GM11168 (cell line): ENCODE data around the gene CLRN1.

ENCODE experiments used
- in situ Hi-C: fragments of 300-500 bp; cut with MboI; formaldehyde crosslinking; loops from one replicate; pipeline ENCODE4 v1.12.0; 2022; ENCODE audit warnings: low sequenced_read_pairs; ENCODE audit not compliant: unreplicated experiment

Gene CLRN1

DNA sequence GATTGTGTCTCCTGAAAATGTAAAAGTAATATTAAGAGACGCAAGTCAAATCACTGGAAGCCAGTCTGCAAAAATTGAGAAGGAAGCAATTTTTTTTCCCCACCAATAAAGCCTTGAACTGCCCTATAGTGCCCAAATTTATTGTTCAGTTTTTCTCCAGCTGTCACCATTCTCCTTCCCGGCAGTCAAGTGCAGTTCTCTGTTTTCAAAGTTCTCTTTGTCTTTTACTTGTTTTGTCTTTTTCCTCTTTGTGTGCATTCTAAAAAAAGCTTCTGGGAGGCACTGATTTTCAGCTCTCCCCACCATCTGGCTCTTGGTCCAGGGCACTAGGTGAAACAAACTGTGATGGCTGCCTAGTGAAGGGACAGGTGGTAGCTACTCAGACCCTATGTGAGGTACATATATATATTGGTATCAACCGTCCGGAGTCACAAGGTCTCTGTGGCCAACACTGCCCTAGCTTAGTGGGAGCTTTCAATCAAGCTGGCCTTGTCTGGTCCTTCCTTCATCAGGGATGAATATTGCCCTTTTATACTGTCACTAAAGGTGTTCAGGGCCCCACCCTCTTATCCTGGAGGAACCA lies 6.1 kb upstream of the CLRN1 start:
- in situ Hi-C loops = no loop called here

DNA sequence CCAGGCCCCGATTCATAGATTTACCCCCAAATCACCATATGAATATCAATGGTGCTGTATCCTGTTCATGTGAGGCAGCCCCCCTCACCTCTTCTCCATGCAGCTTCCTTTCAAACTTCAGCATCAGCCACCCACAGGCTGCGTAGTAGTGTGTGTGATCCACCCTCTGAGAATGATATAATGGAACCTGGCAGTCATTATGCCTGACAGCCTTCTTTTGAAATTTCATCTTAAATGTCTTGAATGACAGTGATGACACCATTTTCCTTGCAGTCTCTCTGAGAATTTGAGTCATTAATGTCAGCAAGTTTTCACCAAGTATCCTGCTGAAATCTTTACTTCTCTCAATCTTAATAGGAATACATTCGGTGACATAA lies 3.5 kb upstream of the CLRN1 start:
- in situ Hi-C loops = no loop called here

DNA sequence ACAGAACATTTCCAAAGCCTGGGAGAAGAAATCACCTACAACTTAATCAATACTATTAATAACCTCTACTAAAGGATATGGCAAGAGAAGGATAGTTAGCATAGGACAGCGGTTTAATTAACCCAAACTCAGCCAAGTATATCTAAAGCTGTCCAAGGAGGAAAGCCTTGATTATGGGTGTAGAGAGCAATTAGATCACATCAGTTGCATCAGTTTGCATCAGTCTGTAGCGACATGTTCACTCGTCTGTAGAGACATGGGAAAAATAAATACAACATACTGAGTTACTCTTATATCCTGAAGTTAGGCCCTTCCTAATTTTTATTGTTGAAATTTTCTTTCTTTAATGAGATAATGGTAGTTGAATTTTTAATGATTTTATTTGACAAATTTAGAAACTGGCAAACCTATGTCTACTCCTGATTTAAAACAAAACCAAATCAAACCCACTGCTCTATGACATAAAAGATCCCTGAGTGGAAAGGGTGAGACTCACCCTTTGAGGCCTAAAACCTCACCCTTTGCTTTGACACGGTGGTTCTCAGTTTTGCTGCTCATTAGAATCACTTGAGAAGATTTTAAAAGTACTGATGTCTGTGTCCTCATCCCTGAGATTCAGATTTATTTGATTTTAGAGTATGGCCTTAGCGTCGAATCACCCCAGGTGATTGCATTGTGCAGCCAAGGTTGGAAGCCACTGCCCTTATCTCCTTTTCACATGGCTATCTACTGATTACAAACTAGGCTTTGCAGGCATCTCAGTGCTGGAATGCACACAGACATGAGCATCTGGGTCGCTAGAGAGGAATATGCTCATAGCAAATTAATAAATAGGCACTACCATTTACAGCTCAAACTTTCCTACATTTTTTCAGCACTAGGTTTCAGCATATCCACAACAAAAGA lies 2.8 kb upstream of the CLRN1 start:
- in situ Hi-C loops = no loop called here

DNA sequence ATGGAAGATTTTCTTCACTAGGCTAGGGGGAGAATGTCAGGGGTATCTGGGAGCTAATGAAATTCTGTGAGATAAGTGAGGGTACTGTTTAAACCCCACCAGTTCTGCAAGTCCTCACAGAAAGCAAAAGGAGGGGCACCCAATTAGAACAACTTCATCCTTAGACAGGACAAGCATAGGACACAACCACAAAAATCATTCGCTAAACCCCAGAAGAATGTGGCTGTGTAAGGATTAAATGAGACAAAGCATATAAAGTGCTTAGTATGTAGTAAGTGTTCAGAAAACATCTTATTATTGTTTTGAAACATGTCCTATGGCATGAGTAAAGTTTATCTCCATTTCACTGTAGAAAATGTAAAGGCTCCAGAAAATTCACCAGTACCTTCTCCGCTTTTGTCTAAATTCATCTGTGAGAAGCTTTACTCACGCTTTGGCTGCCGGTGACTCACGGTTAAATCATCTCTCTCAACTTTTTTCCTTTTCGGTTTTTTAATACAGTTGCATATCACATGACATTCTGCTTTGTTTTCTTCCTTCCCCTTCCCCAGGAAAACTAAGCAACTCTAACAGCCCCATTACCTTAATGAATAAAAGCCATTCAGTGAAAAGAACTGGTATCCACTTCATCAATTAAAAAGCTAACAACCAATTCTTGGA lies 1.7 kb downstream of the CLRN1 start:
- in situ Hi-C loops = no loop called here

DNA sequence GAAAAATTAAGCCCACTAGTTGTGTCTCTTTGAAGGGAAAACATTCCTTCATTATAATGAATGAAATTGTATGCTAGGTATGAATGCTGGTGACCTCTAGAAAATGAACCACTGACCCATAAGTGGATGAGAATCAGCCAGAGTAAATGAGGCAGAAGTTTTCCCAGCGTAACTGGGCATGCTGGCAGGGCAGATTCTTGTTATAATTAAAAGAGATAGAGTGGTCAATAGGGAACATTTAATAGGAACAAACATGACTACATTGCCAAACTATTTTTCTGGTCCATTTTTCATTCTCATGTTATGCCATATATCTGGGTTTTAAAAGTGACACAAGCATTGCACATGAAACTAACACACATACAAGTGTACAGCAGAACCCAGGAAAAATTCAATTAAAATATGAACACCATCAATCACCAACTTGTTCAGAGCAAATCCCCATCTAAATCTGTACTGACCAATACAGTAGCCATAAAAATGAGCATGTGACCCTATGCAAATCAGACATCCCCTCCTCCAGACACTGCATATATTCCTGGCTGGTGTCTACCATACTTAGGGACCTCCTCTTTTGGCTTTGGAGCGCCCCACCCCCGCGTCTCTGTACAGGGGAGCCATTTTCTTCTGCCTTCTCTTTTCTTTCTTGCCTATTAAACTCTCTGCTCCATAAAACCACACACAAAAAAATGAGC lies 4.0 kb downstream of the CLRN1 start:
- in situ Hi-C loops = no loop called here

DNA sequence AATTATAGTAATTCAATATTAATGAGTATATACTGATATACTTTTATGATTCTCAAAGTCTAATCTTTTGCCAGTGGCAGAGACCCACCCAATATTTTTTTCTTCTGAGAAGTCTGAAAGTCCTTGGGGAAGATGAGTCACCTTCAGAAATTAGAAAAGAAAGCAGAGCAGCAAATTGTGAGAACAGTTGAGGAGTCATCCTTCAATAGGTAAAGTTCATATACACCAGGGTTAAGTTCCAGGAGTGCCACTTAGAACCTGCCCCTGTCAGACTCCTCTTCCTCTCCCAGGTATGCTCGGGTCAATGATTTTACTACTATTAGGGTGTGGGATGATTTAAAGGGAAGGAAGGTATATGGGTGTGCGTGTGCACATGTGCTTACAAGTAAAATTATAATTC lies 7.1 kb downstream of the CLRN1 start:
- in situ Hi-C loops = no loop called here

DNA sequence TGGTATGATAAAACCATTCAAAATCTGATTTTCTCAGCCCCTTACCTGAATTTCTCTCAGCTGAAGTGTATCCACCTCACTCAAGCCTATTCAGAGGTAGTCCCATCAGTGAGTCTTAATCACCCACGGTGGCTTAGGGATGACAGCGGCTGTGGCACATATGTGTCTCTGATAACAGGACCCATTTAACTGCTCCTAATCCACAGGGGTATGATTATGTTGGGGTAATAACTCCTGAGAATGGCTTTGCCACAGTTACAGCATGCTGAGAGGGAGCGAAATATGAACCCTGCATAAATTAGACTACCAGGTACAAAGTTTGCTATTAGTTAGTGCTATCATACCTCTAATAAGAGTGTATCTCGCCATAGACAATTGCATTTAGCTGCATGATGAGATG lies 10.6 kb downstream of the CLRN1 start:
- in situ Hi-C loops = no loop called here

DNA sequence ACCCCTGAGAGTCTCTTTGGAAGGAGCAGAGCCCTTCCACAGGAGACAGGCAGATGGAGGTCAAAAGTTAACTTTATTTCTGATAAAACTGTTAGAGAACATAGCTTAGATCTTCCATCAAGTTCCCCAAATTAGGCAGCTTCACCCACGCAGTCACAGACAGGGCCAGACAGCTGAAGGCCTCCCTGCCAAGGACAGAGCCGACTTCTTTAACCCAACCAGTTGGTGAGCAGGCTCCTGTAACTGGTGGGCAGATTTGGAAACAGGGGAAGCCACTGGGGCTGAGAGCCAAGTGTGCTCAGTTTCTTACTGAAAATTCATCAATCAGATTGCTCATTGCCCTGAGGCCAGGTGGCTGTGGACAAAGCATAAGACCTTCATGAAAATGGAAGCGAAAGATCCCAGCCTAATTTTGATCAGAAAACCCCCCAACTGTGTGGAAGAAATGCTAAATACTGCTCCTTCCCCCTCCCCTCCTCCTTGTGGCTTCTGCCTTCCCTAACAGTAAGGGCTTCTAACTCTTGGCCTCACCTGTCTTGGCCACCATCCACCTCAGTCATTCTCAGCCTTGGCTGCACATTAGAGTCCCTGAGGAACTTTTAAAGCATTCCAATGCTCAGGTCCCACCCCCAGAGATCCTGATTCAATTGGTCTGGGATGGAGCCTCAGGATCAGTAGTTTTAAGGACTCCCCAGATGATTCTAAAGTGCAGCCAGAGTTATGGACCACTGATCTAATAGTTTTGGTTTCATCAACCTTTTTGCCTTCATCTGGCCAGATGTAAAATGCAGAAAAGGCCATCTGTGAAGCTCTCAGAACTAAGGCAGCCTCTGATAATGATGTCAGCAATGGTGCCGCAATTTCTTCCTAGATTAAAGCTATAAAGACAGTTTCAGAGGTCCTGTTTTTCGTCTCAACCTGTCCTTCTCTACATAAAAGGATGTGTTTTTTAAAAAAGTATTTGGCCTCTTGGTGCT lies 11.5 kb downstream of the CLRN1 start:
- in situ Hi-C loops = no loop called here

DNA sequence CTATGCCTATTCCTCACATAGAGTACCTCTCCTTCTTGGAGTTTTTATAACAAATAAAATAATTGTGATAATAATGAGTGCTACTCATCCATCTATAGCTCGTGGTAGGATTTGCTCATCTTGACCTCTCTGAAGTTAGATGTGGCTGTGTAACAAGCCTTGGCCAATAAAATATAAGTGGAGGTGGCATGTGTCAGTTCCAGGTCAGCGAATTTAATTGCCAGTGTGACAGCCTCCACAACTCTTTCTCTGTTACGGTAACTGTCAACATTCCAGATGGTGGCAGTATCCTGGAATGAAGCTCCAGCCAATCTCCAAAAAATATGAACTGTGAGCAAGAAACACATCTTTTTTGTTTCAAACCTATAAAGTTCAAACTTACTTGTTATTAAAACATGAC lies 13.8 kb downstream of the CLRN1 start:
- in situ Hi-C loops = no loop called here

DNA sequence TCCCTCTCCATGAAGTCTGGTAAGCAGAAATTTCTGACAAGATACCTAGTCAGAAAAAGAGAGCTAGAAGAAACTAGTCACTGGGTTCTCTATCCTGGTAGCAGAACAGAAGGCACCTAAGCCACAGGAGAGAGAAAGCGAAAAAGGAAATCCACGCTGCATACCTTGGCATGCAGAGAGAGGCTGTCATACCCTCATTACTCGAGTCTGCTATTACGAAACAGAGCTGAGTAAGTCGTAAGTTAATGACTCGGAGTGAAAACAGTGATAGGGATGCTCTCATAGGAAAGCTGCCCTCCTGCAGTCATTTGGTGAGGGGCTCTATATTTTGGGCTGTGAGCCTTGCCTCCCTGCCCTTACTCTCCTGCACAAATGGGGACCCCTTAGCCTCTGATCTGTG lies 16.2 kb downstream of the CLRN1 start:
- in situ Hi-C loops = no loop called here

DNA sequence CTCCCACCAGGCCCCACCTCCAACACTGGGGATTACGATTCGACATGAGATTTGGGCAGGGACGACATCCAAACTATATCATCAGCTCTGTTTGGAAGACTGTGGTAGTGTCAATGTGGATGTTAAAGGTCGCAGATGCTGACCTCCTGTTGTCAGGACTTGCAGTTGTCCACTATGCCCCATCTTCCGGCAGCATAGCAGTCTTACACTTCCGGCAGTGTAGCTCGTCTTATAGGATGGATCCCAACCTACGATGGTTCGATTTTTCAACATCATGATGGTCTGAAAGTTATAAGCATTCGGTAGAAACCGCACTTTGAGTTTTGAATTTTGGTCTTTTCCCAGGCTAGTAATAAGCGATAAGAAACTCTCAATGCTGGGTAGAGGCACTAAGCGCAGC lies 20.6 kb downstream of the CLRN1 start:
- in situ Hi-C loops = no loop called here

DNA sequence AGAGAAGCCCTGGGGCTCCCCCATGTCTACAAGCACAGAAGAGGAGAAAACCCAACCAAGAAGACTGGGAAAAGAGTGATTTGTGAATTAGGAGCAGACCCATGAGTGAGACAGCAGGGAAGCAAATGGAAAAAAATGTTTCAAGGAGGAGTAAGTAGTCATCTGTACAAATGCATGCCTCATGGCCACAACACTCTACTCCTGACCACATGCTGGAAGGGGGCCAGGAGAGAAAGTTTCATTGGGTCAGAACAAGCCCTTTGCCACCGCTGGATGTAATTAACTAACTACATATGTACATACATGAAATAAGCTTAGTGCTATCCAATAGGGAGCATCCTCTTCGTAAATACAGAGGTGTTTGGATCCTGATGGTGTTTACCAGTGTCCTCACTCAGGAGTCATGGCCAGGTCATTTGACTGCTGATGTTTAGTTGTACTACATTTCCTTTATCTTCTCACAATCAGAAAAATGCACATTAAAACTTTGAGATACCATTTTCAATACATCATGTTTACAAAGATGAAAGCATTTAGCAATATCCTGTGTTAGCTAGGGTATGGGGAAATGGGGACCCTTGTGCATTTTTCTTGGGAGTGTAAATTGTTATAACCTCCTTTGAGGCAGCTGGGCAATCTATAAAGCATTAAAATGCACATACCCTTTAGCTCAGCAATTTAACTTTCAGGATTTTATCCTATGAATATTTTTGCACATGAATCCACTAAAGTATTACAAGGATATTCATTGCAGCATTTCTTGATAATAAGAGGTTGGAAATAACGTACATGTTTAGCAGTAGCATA lies 27.1 kb downstream of the CLRN1 start:
- in situ Hi-C loops = no loop called here

DNA sequence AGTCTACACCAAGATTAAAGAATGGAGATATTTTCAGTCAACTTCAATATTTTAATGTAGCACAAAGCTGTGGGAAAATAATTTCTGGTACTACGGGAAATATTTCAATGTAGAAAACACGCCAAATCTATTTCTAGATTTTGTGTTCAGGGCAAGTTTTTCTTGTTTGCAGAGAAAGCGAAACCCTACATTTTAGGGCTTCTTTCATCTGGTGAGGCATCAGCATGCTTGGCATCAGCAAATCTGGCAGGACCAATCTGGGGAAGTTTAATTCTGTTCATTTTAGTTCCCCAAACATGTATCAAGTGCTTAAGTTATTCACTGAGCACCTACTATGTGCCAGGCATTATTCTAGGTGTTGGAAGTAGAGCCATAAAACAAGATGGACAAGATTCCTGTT lies 30.3 kb downstream of the CLRN1 start:
- in situ Hi-C loops = no loop called here

DNA sequence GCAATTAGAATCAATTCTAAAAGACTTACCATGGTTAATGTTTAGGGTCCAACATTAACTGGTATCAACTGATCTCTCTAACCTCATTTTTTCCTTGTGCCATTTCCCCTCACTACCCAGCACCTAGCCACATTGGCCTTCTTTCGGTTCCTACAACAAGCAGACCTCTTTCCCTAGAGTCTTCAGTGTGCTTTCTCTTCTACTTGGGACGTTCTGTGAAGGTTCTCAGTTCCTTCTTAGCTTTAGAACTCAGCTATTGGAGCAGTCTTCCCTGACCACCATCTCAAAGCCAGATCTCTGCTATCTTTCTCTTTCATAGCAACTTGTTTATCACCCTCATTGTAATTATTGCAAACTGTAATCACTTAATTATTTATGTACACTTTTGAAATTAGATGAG lies 35.8 kb downstream of the CLRN1 start:
- in situ Hi-C loops = no loop called here

DNA sequence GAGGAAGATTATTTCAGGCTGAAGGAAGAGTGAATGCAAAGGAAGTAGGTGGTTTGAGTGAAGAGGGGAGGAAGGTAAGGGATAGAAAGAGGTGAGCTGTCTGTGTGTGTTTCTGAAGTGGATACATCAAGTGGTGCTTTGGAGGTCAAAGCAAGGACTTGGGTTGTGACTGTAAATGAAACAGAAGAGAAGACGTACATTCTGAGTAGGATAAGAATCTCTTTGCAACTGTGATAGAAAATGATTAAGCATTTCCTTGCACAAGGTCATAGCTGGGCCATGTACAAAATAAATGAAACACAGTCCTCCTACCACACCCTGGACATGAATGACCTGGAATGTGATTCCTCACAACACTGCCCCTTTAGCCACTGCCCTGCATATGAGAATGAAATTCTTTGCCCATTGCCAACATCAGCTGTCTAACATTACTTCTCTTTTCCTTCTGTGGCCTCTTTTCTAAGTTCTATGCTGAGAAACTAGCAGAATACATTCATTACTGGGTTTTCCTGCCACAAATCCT lies 39.0 kb downstream of the CLRN1 start:
- in situ Hi-C loops = no loop called here

DNA sequence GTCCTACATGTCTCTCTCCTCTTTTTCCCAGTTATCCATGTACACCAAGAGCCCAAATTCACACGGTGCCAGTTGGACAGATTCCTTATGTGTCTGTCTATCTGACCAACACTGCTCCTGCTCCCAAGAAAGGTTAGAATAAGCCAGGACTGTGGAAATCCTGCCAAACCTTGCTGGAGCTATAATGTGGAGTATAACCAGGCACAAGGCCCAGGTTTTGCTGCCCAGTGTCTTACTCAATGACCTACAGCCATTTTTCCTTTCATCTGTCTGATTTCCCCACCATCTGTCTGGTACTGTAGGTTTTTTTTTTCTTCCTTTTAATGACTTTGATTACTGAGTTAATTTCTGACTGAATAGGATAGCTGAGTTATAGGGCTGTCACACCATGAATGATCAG lies 40.8 kb downstream of the CLRN1 start:
- in situ Hi-C loops = no loop called here

DNA sequence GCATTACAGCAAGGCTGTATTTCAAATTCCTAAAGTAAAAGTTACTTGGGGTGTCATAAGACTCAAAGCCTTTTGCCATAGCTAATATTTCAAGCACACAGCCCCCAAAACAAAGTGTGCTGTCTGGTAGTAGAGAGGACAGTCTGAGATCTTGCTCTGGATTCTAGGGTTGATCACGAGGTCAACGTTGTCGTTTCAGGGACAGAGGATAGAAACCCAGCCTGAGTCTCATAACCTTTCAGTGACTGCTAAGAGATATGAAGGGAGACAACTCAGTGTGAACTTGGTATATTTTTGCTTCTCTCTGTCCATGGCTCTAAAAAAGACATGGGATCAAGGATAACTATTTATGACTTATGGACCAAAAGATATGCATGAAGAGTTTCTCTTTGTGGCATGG lies 41.7 kb downstream of the CLRN1 start:
- in situ Hi-C loops = no loop called here

DNA sequence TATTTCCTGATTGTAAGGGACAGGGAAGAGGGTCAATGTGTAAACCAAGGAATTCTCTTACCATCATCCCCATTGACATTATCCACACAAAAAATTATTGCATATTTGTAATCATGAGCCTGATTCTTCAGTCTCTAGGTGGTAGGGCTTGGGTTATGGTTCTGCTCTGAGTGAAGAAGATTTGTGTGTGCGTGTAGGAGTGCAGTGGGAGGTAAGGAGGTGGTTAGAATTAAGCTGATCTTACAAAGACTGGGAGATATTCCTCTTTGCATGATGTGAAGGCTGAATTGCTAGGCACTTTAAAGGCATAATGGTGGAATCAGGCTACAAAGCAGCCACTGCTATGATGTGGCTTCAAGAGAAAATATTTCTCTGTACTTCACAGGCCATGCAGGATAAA lies 44.3 kb downstream of the CLRN1 start:
- in situ Hi-C loops = loop anchor here (10.0 kb wide), 1 partner anchor 217 kb away; no protein-coding TSS in a partner anchor

DNA sequence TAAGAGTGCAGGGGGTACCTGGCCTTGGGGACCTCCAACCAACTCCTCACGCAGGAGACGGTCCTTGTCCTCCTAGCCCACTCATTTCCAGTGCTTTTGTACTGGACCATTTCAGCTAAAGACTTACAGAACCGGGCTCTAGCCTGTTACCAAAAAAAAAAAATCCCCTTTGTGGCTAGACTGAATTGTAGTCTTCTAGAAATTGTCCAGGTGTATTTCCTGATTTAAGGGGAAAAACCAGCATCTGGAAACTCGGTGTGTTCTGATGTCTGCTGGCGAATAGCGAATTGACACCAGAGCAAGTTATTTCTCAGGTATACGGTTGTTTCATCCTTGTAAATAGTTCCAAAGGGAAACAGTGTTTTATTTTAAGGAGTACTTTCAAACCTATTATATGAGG lies 46.2 kb downstream of the CLRN1 start:
- in situ Hi-C loops = loop anchor here (10.0 kb wide), 1 partner anchor 218 kb away; no protein-coding TSS in a partner anchor
